ENCODE results near the gene NR2F6.

DNA sequence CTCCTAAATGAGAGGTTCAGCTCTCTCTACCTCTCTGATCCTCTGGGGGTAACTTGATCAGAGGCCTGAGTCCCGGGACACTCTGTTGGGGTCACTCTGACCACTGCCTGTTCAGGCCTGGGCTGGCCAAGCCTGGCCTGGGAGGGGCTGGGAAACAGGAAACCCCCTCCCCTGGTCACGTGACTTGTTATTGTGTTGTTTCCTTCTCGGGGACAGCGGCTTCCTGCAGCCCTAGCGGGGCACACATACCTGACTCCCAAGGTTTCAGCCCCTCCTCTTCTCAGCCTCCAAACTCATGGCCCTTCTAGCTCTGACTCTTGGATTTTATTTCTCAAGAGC, 18.9 kb upstream of the NR2F6 start, which contains the start of gene USHBP1:
- TF ChIP-seq, protein P1, sequence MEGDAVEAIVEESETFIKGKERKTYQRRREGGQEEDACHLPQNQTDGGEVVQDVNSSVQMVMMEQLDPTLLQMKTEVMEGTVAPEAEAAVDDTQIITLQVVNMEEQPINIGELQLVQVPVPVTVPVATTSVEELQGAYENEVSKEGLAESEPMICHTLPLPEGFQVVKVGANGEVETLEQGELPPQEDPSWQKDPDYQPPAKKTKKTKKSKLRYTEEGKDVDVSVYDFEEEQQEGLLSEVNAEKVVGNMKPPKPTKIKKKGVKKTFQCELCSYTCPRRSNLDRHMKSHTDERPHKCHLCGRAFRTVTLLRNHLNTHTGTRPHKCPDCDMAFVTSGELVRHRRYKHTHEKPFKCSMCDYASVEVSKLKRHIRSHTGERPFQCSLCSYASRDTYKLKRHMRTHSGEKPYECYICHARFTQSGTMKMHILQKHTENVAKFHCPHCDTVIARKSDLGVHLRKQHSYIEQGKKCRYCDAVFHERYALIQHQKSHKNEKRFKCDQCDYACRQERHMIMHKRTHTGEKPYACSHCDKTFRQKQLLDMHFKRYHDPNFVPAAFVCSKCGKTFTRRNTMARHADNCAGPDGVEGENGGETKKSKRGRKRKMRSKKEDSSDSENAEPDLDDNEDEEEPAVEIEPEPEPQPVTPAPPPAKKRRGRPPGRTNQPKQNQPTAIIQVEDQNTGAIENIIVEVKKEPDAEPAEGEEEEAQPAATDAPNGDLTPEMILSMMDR (IDR thresholded peaks at IDR 0.05) = no peak
- TF ChIP-seq EZH2 (IDR thresholded peaks at IDR 0.05; ENCODE audit: borderline replicate concordance, insufficient read depth, low read depth, low read length, poor library complexity, severe bottlenecking) = no peak

Measured in B cell (primary cell).